GM19193 (cell line): Measurements from ENCODE around the gene GID8.

Experiments
- POLR2A ChIP-seq: IDR thresholded peaks from 4 replicates; pipeline ENCODE4 v1.6.1; 2011; ENCODE audit not compliant: insufficient read depth, insufficient read length; ENCODE audit errors: extremely low read depth

GID8 gene

DNA sequence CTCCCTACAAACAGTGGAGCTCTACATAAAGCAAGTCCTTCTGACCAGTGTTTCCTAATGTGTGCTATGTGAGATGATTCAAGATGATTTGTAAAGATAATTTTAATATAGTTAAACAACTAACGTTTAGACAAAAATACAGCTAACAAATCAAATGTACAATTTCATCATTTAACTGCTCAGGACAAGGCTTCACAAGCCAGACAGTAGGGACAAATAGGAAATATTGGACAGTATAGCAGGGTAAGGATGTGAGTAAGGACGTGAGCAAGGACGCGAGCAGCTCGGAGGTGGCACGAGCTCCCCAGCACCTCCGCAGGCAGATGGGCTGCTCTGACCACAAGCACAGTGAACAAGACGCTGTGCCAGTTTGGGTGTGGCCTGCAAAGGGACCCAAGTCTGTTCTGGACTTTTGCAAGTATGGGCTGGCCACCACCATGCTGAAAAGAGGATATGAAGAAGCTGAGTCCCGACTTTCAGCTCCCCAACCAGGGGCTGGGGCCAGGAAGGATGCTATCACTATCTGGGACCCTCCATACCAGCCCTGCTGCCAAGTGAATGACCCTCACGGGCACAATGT lies 26.2 kb upstream of the GID8 start:
- no peak for TF ChIP-seq POLR2A

DNA sequence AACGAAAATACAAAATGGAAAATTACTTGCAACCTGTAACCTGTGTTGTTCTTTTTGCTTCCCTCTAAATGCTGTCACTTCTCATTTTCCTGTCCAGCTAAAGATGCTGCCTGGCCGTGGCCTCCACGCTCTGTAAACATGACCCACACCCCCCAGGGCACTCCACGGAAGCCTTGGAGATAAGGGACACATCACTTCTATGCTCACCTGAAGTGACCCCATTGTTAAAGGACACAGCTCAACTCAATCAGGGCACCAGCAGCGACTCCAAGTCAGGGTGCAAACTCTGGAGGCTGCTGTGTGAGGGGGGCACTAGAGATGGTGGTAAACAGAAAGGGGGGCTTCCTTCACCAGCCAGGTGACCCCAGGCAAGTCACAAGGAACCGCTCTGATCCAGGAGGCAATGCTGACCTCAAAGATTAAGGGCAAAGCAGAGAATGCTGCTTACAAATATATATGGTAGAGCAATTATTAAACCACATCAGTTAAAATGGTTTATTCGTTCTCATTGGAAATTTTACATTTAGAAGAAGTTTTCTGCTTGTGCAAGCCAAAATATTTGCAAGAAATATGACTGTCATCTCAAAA lies 24.8 kb upstream of the GID8 start:
- no peak for TF ChIP-seq POLR2A

DNA sequence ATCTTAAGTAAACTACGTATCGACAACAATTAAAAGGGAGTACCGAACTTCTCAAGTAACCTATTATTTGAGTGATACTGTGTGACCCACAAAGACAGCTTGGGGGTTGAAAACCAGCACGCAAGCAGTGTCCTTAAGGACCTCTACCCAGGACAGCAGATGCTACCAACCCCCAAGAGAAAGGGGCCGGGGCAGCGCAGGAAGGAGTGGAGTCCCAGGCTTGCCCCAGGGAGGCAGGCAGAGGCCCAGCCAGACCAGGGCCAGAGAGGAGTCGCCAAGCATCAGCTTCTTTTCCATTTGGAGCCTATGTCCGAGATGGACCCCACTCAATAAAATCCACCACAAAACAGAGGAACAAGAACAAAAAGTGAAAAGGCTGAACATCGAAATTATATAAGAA lies 23.5 kb upstream of the GID8 start:
- TF ChIP-seq POLR2A, result no peak

DNA sequence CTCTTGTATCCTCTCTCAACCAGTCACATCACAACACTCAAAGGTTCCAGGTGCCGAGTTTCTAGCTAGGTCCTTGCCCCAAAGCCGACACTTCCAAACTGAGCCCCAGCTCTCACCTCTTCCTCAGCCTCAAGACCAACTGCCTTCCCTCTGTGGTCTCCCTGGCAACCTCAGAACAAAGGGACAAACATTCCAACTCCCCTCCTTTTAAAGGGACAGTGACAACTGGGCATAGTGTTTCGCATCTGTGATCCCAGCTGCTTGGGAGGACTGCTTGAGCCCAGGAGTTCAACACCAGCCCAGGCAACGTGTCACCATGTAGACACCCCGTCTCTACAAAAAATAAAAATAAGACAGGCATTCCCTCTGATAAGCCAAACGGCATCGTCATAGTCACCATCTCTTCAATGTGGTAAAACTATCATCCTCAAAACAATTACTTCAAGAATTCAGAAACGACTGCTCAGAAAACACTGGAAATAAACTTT lies 22.9 kb upstream of the GID8 start:
- TF ChIP-seq POLR2A, result no peak

DNA sequence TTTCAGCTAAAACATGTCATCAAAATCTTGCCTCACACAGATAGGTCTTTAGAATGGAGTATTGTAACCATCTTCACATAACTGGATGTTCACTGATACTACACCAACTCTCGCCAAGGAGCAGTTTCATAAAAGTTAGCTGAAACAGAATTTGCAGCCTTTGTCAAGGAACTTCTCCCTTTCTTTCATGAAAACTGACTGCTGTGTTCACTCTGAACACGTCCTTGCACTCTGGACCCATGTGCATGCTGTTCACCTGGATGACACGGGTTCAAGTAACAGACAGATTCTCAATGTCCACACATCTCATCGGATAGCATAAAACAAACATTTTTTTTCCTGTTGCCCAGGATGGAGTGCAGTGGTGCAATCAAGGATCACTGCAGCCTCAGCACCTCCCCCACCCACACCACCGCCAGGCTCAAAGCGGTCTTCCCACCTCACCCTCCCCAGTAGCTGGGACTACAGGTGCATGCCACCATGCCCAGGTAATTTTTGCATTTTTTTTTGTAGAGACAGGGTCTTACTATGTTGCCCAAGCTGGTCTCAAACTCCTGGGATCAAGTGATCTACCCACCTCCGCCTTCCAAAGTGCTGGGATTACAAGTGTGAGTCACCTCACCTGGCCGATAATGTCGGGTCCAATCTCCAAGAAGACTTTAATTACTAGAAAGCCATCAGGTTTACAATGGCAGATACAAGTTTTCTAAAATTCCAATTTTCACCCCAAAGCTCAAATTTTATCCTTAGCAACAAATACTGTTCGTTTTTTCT lies 21.1 kb upstream of the GID8 start:
- TF ChIP-seq POLR2A, result no peak

DNA sequence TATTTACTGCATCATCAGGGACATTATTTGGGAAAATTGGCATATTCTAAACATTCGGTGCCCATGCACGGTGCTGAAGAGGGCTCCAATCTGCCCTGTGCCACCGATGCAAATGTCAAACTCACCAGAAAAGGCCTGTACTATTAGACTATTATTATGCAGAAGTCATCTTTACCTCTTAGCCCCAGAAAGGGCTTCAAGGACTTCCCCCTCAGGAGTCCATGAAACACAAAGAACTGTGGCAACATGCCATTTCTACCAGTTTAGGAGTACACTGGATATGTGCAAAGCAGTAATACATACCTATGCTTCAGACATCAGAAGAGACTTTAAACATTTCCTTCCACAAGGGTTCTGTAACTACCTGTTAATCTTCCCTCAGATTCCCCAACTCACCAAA lies 20.2 kb upstream of the GID8 start:
- no peak for TF ChIP-seq POLR2A

DNA sequence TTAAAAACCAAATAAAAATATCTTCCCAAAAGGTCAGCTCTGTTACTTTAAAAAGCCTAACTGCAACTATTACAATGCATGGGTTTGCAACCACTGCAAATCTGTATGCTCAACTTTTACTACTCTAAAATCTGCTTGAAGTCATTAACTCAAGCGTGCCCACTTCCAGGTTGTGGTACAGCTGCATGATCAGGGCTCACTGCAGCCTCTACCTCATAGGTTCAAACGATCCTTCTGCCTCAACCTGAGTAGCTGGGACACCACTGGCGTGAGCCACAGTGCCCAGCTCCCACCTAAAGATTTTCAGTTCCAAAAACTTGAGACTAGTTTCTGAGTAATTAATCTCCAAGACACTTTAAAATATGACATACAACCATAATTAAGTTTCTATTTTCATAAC lies 19.8 kb upstream of the GID8 start:
- no peak for TF ChIP-seq POLR2A

DNA sequence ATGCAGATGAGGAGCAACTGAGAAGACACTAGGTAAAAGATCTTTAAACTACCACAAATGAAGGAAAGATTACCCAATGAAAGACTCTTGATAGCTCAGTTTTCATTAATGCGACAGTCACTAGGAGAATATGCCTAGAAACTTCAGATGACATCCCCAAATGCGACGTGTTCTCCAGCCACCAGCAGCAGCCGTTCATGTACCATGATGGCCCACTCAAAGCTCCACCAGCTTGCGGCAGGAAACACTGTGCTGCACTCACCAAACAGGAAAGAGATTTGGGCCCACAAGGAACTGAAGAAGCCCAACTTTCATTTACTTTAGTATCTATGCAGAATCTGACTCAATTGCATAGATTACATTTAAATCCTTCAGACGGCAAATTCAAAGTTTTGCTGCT lies 19.1 kb upstream of the GID8 start:
- TF ChIP-seq POLR2A, result no peak

DNA sequence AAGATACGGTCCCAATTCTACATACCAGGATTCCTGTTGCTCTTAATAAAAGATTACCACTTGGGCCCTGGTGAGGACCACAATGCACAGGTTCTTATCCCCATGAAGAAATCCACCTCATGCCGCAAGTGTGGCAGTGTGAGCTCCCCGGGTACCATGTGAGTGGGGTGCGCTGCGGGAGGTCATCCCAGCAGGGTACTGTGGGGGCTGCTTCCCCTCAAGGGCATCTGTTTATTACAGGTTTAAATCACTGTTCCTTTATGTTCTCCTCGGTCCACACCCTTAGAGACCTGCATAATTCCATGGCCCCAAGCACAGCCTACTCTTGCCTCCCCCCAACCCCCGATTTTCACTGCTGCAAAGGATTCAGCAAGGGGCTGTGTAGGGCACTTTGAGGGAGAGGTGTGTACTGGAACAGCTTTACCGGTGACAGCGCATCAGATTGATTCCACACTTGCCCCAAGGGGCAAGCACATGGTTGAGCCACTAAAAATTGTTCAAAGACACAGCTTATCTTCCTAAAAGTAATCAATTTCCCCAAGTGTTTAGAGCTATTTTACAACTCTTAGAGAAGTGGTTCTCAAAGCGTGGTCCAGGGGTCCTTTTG lies 17.8 kb upstream of the GID8 start:
- TF ChIP-seq POLR2A, result no peak

DNA sequence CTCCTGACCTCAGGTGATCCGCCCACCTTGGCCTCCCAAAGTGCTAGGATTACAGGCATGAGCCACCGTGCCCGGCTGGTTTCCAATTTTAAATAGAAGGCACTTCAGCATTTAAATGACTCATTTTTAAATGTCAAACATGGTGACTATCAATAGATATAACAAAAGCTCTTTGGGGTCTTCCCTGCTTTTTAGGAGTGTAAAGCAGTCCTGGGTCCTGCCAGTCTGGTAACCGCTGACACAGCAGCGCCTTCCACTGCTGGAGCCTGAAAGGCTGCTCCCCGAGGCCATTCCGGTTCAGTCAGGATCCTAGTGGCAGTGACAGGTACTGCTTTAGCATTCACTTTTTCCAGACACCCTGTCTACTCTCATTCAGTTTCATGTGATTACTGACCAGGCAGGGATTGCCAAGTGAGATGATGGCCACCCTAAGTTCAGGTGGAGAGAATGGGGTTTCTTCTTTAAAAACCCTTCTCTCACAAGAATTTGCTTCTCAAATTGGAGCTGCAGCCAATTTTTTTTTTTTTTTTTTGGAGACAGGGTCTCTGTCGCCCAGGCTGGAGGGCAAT lies 16.7 kb upstream of the GID8 start:
- TF ChIP-seq POLR2A, result no peak

DNA sequence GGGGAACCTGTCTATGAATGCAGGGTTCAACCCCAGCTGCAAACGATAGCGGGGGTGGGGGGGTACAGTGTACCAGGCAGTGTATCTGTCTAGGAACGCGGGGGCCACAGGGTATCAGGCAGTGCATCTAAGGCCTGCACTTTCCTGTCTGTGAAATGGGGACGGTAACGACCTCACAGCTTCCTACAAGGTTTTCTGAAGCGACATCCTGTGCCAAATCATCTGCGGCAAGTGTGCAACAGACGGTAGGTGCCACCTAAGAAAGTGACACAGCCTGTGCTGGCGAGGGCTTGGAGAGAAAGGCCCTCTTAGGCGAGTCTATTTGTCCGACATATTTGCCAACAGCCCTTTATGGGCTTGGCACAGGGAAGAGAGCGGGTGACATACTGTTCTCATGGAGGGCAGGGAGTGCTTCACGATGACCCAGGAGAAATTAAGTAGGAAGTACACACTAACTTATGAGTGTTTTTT lies 15.5 kb upstream of the GID8 start:
- TF ChIP-seq POLR2A, result no peak

DNA sequence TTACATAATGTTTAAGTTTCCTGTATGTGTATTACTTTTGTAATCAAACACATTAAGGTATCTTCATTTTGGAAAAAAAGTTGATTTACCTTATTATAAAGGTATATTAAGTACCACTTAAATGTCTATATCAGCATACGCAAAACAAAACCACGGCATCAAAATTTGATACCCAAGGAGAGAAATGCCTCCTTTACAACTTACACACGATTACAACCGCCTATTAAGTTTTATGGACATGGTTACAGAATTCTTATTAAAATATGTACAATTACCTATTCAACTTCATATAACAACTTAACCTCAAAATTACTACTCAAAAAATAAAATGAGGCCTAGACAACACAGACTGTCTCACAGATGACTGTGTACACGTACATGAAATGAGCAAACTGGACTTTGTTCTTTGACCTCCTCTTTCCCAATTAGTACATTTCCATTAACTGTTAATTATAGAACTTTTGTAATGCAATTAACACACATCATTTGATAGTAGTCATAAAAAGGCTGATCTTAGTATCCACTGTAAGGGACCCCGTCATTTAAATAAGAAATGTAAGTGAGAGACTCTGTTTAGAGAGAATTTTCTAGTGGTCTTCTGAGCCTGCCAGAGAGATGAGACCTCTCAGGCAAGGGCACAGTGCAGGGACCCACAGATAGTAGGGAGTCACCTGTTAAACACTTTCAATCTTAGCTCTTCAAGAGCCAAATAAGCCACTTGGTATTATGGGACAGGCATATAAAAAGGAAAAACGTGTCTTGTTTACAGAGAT lies 14.1 kb upstream of the GID8 start:
- no peak for TF ChIP-seq POLR2A

DNA sequence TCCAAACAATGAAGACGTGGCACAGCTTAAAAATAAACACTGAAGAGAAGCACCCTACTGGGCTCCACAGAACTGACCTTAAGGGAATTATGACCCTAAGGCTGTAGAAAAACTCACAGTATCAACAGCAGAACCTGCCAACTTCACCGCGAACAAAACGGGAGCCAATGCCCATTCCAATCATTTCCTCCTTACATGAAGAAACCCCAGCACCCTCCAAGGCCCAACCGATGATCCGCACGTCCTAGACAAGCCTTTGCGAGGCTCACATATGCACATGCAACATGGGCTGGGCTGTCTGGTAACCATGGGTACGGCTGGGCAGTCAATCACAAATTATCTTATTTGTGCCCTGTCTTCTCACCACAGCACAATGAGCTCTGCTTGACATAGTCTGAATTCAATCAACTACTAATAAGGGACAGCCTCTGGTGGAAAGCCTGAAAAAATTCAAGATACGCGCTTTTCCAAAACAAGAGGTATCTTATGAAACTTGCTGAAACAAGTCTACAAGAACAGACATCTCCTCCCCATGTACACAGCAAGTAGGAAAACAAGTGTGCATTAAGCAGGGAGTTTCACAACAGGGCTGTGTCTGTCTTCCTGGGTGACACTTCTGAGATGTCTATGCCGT lies 13.4 kb upstream of the GID8 start:
- no peak for TF ChIP-seq POLR2A

DNA sequence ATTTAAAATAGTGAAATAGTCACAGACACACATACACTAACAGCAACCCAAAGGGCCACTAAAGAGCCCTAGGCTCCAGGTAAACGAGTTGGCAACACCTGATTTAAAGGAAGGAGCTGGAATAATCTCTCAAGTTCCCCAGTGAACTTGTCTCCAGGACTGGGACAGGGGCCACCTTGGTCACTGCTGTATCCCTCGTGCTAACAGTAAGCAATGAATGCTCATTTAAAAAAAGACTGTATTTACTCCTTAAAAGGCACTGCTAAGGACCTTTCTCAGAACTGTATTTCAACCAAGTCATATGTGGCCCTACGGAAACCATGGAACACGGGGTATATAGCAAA lies 12.9 kb upstream of the GID8 start:
- no peak for TF ChIP-seq POLR2A

DNA sequence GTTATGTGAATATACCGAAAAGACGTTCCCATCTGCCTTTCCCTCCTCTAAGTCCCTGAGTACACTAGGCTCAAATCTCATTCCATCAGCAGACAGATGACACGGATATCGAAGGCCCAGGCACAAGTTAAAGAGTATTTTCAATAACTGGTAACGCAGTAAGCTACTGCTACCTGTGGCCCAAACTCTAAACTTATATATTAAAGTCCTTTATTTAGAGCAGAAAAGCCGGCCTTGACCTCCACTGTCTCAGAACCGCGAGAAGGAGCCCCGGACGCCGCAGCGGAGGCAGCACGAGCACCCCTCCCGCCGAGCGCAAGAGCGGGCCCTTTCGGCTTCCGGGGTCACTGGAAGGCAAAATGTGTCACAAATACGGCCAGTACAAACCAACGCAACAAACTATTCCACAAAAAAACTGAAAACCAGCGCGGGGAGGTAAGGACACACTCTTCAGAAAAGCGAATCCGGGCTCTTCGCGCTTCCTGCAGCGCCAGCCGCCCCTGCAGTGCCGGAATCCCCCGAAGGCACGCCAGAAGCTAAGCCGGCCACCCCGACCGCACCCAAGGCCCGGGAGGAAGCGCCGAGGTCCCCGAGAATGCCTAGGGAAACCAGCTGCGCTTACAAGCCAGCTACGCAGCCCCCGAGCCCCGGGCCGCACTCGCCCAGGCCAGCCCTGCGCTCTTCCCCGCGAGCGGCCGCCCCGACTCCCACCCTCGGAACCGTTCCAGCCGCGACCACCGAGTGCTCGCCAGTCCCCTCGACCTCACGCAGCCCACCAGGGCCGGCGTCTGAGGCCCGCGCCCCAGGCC lies 12.3 kb upstream of the GID8 start:
- no peak for TF ChIP-seq POLR2A
